GM12892 (cell line): Measurements from ENCODE around the gene GPR6.
A peak's percentile ranks its signal among the peaks of the same experiment; 100 is the strongest.

Experiments used
- DNase-seq: peaks from one replicate; pipeline ENCODE4 v3.0.0; 2011; ENCODE audit not compliant: insufficient read length
- FAIRE-seq: peaks from 2 replicates; lab custom pipeline; 2011; peaks lifted over from hg19 to GRCh38; lab: Jason Lieb, UNC
- POLR2A ChIP-seq: IDR thresholded peaks from 2 replicates; pipeline ENCODE4 v1.6.1; 2011; ENCODE audit warnings: low read depth, low read length, control low read depth
- POLR2AphosphoS5 ChIP-seq: IDR thresholded peaks from 2 replicates; pipeline ENCODE4 v1.6.1; 2011; ENCODE audit warnings: low read depth, low read length, control low read depth
- TAF1 ChIP-seq: IDR thresholded peaks from 2 replicates; pipeline ENCODE4 v1.6.1; 2011; ENCODE audit warnings: low read depth, mild to moderate bottlenecking, control low read depth, low read length, borderline replicate concordance

The GPR6 gene

DNA sequence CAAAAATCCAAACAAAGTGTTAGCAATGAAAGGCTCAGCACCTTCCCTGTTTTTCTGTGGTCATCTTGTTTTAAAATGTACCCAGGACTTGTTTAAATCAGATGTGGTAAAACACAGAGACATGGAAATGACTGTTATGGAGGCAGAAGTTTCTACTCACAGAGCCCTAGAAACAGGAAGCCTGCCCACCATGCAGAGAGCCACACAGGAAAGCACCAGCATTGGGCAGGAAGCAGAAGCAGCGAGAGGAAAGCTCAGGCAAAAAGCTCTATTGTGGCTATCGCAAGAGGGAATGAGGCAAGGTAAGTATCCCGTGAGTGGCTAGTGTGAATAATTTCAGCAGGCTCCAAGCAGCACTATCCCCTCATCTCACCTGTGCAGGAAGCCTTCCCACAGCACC lies 42.8 kb downstream of the GPR6 start:
- TF ChIP-seq POLR2AphosphoS5 = no peak
- TF ChIP-seq TAF1 = no peak
- no peak for TF ChIP-seq POLR2A
- DNase-seq (no peak), FAIRE-seq (peak; percentile 36)

DNA sequence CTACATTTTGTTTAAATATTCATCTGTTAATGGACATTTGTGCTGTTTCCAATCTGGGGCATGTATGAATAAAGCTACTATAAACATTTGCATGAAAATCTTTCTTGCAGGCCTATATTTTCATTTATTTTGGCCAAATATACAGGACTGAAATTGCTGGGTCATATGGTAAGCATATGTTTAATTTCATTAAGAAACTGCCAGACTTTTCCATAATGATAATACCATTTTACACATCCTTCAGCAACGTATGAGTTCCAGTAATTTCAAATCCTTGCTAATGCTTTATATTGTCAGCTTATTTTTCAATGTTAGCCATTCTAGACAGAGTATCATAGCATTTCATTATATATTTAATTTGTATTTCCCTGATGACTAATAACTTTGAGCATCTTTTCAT lies 51.0 kb downstream of the GPR6 start:
- FAIRE-seq (no peak), DNase-seq (no peak)
- TF ChIP-seq POLR2AphosphoS5 (no peak), TAF1 (no peak), POLR2A (no peak)
